A673 (cell line): Measurements from ENCODE around the gene CCDC9B. TPM values are rescaled to one million over a fixed set of nuclear protein-coding genes. Genes with fewer than 3 reads are reported as not detected.

Experiments
- BruUV-seq: library from RNA; stranded (reverse); fragments of 400-500 nt; replicated peaks from 2 replicates; lab custom pipeline; 2021; lab: Mats Ljungman, UMichigan
- CTCF ChIA-PET: fragments of 300-600 bp; sonication (Branson Sonifier 250); formaldehyde crosslinking; loops from one replicate; lab custom pipeline; 2022; ENCODE audit warnings: antibody characterized with exemption; lab: Charles Lee
- POLR2A ChIA-PET: fragments of 300-600 bp; sonication (Branson Sonifier 250); formaldehyde crosslinking; loops from one replicate; lab custom pipeline; 2022; ENCODE audit warnings: antibody characterized with exemption; ENCODE audit not compliant: low non-redundant PET; lab: Charles Lee
- DNase-seq: peaks from one replicate; pipeline ENCODE4 v3.0.0-alpha.2; 2015; ENCODE audit warnings: low spot score
- H3K27ac ChIP-seq: fragments of 200-600 bp; sonication (generic); 2 replicates; pipeline ENCODE4 v1.5.1; 2016; ENCODE audit warnings: mixed run types, low read depth, mild to moderate bottlenecking, mixed read lengths, antibody characterized with exemption, low read length; ENCODE audit not compliant: poor library complexity, severe bottlenecking
- H3K27me3 ChIP-seq: fragments of 200-600 bp; sonication (generic); replicated peaks from 2 replicates; pipeline ENCODE4 v1.6.1; 2017; ENCODE audit warnings: mixed run types, low read depth, mild to moderate bottlenecking, mixed read lengths, antibody characterized with exemption, low read length; ENCODE audit not compliant: insufficient read depth, poor library complexity
- H3K36me3 ChIP-seq: fragments of 200-600 bp; sonication (generic); 2 replicates; pipeline ENCODE4 v1.6.1; 2016; ENCODE audit warnings: mixed run types, mild to moderate bottlenecking, mixed read lengths, antibody characterized with exemption, low read length; ENCODE audit not compliant: insufficient read depth, poor library complexity, severe bottlenecking
- H3K4me1 ChIP-seq: fragments of 200-600 bp; sonication (generic); 2 replicates; pipeline ENCODE4 v1.6.1; 2017; ENCODE audit warnings: mixed run types, mild to moderate bottlenecking, mixed read lengths, antibody characterized with exemption, low read length; ENCODE audit not compliant: insufficient read depth, poor library complexity, severe bottlenecking
- H3K4me3 ChIP-seq: fragments of 200-600 bp; sonication (generic); 2 replicates; pipeline ENCODE4 v1.5.1; 2016; ENCODE audit warnings: low read depth, mixed run types, mild to moderate bottlenecking, mixed read lengths, low read length; ENCODE audit not compliant: poor library complexity, severe bottlenecking
- H3K9me3 ChIP-seq: fragments of 200-600 bp; sonication (generic); 2 replicates; pipeline ENCODE4 v1.6.1; 2016; ENCODE audit warnings: mixed run types, low read depth, mild to moderate bottlenecking, mixed read lengths, antibody characterized with exemption, low read length; ENCODE audit not compliant: poor library complexity, severe bottlenecking
- EZH2 ChIP-seq: fragments of 200-600 bp; sonication (generic); IDR thresholded peaks from 2 replicates; pipeline ENCODE4 v1.6.1; 2017; ENCODE audit warnings: borderline replicate concordance, low read depth, mild to moderate bottlenecking, mixed read lengths, antibody characterized with exemption, low read length; ENCODE audit not compliant: poor library complexity, severe bottlenecking
- intact Hi-C: fragments of 100-400 bp; cut with micrococcal nuclease; formaldehyde crosslinking; loops from one replicate; pipeline ENCODE4 v1.10.0; 2022; ENCODE audit not compliant: unreplicated experiment
- total RNA-seq: library from RNA; stranded (reverse); gene quantifications from 2 replicates; pipeline ENCODE4 v1.2.3, GENCODE V29; 2021
- TF ChIP-seq, protein P1 (sequence below): fragments of 300-800, 200-600 bp; sonication (generic); conservative IDR thresholded peaks from 2 replicates; pipeline ENCODE4 v1.5.1; 2017; ENCODE audit warnings: low read depth, mild to moderate bottlenecking, antibody characterized with exemption, low read length, moderate library complexity, mixed read lengths

Gene CCDC9B
- total RNA-seq, 1 experiment from 2014 or later, result 8.6 TPM

DNA sequence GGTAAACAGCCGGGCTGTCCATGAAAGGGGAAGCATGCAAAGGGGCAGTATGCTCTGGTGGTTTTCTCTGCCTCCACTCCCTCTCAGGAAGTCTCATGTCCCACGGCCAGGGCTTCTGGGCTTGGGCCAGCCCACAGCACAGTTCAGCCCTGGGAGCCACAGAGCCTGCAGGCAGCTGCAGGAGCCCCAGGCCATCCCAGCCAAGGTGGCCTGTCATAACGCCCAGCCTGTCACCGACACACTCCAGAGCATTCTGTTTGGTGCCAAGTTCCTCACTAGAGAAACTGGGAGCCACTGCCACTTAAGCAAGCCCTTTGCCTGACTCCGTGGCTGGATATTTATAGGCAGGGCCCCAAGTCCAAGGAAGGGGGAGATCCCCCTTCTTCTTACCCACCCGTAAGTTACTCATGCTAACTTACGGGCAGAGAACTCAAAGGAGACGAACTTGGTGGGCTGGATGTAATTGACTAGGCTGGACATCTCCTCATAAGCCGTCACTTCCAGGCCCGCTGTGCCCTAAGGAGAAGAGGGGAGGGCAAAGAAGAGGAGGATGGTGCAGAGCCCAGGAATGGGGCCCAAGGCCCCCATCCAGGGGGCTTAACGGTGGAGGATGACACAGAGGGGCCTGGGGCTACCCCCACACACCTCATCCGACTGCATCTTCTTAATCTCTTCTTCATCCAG, 44.7 kb downstream of the CCDC9B start:
- intact Hi-C loops, result no loop called here
- CTCF ChIA-PET, result no interaction called here
- TF ChIP-seq, protein P1, sequence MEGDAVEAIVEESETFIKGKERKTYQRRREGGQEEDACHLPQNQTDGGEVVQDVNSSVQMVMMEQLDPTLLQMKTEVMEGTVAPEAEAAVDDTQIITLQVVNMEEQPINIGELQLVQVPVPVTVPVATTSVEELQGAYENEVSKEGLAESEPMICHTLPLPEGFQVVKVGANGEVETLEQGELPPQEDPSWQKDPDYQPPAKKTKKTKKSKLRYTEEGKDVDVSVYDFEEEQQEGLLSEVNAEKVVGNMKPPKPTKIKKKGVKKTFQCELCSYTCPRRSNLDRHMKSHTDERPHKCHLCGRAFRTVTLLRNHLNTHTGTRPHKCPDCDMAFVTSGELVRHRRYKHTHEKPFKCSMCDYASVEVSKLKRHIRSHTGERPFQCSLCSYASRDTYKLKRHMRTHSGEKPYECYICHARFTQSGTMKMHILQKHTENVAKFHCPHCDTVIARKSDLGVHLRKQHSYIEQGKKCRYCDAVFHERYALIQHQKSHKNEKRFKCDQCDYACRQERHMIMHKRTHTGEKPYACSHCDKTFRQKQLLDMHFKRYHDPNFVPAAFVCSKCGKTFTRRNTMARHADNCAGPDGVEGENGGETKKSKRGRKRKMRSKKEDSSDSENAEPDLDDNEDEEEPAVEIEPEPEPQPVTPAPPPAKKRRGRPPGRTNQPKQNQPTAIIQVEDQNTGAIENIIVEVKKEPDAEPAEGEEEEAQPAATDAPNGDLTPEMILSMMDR, result no peak
- TF ChIP-seq EZH2, result no peak
- H3K4me1 ChIP-seq, result peaks cover 8% of the 10 kb centered on the region
- no peak overlapping the region for H3K27ac ChIP-seq
- H3K4me3 ChIP-seq, result no peak overlapping the region
- H3K36me3 ChIP-seq, result no peaks in the 10 kb centered on the region
- no peaks in the 10 kb centered on the region for H3K27me3 ChIP-seq
- BruUV-seq, result no TSS peak
- no peaks in the 10 kb centered on the region for H3K9me3 ChIP-seq
- no peak for DNase-seq
- POLR2A ChIA-PET, result no interaction called here

- Histone ChIP-seq H3K4me1 (peaks cover 15% of the 10 kb centered on the region), H3K36me3 (no peaks in the 10 kb centered on the region), H3K27ac (no peak overlapping the region), H3K27me3 (no peaks in the 10 kb centered on the region), H3K4me3 (no peak overlapping the region), H3K9me3 (no peaks in the 10 kb centered on the region)
- intact Hi-C loops, result no loop called here
- TF ChIP-seq, protein P1, result no peak
- no peak for TF ChIP-seq EZH2
- DNase-seq, result no peak
- no TSS peak for BruUV-seq
- POLR2A ChIA-PET, result no interaction called here
- CTCF ChIA-PET, result interaction anchor here (0.6 kb wide), 1 partner anchor 1170 kb away, joined by 3 read pairs; no protein-coding TSS in a partner anchor
Observed at GRCh38 chr15:40295297-40295696, 45.4 kb downstream of the CCDC9B start.

DNA sequence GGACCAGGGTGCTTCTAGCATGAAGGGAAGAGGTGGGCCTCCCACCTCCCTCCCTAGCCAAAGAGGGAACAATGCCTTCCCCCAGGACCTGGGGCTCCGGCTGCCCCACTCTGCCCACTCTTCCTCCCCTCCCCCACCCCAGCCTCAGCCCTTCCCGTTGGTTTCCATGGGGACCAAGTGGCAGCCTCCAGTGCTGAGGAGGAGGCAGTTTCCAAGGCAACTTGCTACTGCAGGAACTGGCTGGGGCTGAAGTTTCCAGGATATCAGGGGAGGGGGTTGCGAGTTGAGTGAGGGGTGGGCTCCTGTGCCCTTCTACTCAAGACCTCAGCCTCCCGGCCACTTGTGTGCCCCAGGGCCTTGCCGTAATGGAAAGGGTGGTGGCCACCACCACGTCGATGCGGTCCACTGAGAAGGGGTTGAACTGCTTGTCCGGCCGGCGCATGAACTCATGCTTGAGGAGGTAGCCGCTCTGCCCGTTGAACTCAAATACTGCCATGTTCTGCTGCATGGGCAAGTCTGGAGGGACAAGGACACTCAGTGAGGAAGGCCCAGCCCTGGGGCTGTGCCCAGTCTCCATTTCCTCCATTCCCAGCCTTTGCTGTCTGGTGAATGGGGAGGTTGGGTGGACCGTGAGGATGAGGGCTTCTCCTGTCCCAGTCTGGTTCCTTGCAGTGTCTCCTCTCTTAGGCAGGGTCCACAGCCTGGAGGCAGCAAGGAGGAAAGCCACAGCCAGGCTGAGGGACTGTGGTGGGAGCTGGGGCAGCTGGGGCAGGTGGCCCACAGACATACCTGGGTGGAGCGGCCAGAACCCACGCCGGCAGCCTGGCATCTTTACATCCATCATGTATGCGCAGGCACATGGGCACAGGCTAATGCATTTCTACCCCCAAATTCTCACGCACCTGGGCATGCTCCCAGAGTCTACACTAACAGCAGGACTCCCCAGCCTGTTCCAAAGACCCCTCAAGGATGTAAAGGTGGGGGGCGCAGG, 46.5 kb downstream of the CCDC9B start:
- BruUV-seq, result no TSS peak
- CTCF ChIA-PET, result no interaction called here
- Histone ChIP-seq H3K27me3 (no peaks in the 10 kb centered on the region), H3K4me1 (peaks cover 15% of the 10 kb centered on the region), H3K27ac (no peak overlapping the region), H3K36me3 (no peaks in the 10 kb centered on the region), H3K4me3 (no peak overlapping the region), H3K9me3 (no peaks in the 10 kb centered on the region)
- DNase-seq, result no peak
- POLR2A ChIA-PET, result no interaction called here
- TF ChIP-seq, protein P1, result no peak
- TF ChIP-seq EZH2, result no peak
- intact Hi-C loops, result no loop called here
